Suprapubic skin (tissue), 4 donors: ENCODE results near the gene ANKRD22.

Source experiments
- EP300 ChIP-seq: sonication (generic); formaldehyde crosslinking; IDR thresholded peaks from one replicate; pipeline ENCODE4 v1.6.1; 2017; ENCODE audit warnings: antibody characterized with exemption
- POLR2A ChIP-seq, 2 donors: fragments of 450-650 bp; IDR thresholded peaks; one replicate each; pipeline ENCODE4 v1.6.1; 2017; ENCODE audit warnings: antibody characterized with exemption in 2 of 2, mild to moderate bottlenecking in 2 of 2, moderate library complexity in 2 of 2
- POLR2AphosphoS5 ChIP-seq, 3 donors: sonication (generic); formaldehyde crosslinking; IDR thresholded peaks; one replicate each; pipeline ENCODE4 v1.6.1; 2017; ENCODE audit warnings: antibody characterized with exemption in 3 of 3
- TF ChIP-seq, protein P1 (sequence below), 2 donors: fragments of 200-600 bp in 1 of 2; fragments of 450-650 bp in 1 of 2; sonication (generic) in 1 of 2; IDR thresholded peaks; one replicate each; pipeline ENCODE4 v1.5.1; 2016 to 2019; ENCODE audit warnings: antibody characterized with exemption in 2 of 2, mild to moderate bottlenecking in 1 of 2, moderate library complexity in 1 of 2

DNA sequence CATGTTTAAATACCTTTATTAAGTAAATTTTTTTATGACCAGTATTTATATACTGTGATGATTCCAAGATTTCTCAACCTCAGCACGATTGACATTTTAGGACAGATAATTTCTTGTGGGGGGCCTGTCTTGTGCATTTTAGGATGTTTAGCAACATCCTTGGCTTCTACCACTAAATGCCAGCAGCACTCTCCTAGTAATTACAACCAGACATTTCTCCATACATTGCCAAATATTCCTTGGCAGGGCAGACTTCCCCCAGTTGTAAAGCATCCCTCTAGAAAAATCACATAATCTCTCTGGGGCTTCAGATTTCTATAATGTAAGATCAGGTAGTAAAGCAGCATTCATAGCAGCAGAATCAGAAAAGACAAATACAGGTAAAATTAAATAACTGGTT lies 56.9 kb downstream of the ANKRD22 start:
- TF ChIP-seq POLR2A (IDR thresholded peaks at IDR 0.05) (no peak), POLR2AphosphoS5 (IDR thresholded peaks at IDR 0.05) (no peak), EP300 (no peak)
- TF ChIP-seq, protein P1, sequence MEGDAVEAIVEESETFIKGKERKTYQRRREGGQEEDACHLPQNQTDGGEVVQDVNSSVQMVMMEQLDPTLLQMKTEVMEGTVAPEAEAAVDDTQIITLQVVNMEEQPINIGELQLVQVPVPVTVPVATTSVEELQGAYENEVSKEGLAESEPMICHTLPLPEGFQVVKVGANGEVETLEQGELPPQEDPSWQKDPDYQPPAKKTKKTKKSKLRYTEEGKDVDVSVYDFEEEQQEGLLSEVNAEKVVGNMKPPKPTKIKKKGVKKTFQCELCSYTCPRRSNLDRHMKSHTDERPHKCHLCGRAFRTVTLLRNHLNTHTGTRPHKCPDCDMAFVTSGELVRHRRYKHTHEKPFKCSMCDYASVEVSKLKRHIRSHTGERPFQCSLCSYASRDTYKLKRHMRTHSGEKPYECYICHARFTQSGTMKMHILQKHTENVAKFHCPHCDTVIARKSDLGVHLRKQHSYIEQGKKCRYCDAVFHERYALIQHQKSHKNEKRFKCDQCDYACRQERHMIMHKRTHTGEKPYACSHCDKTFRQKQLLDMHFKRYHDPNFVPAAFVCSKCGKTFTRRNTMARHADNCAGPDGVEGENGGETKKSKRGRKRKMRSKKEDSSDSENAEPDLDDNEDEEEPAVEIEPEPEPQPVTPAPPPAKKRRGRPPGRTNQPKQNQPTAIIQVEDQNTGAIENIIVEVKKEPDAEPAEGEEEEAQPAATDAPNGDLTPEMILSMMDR (IDR thresholded peaks at IDR 0.05): no peak
